Neural progenitor cell (in vitro differentiated cells): ENCODE results near the gene DNM2.

Source experiments
- EZH2phosphoT487 ChIP-seq: fragments of 200-600 bp; sonication (generic); IDR thresholded peaks from 2 replicates; pipeline ENCODE4 v1.6.1; 2017; ENCODE audit warnings: antibody characterized with exemption
- TF ChIP-seq, protein P1 (sequence below): fragments of 200-600 bp; sonication (generic); IDR thresholded peaks from 2 replicates; pipeline ENCODE4 v1.5.1; 2017; ENCODE audit warnings: antibody characterized with exemption, mild to moderate bottlenecking

DNA sequence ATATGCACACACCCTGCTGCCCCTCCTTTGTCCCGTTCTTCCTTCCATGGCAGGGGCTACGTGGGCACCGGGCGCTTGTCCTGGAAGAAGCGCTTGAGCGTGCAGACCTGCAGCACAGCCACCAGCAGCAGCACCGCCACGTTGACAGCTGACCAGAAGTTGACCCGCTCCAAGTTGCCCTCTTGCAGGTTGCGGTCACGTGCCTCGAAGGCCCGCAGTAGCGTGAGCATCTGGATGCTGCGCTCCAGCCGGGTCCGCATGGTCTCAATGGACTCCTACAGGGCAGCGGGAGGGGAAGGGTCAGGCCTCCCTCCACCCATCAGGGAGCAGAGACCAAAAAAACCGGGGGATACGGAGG lies 115.0 kb downstream of the DNM2 start:
- TF ChIP-seq, protein P1, sequence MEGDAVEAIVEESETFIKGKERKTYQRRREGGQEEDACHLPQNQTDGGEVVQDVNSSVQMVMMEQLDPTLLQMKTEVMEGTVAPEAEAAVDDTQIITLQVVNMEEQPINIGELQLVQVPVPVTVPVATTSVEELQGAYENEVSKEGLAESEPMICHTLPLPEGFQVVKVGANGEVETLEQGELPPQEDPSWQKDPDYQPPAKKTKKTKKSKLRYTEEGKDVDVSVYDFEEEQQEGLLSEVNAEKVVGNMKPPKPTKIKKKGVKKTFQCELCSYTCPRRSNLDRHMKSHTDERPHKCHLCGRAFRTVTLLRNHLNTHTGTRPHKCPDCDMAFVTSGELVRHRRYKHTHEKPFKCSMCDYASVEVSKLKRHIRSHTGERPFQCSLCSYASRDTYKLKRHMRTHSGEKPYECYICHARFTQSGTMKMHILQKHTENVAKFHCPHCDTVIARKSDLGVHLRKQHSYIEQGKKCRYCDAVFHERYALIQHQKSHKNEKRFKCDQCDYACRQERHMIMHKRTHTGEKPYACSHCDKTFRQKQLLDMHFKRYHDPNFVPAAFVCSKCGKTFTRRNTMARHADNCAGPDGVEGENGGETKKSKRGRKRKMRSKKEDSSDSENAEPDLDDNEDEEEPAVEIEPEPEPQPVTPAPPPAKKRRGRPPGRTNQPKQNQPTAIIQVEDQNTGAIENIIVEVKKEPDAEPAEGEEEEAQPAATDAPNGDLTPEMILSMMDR, result no peak
- TF ChIP-seq EZH2phosphoT487, result no peak
